Stimulated activated CD8-positive, alpha-beta memory T cell treated with anti-CD3 and anti-CD28 coated beads, Interleukin-2, amount 100 ng/mL, for 48 hours (primary cell): ENCODE measurements around the gene HSD3B2.

ENCODE experiments used
- DNase-seq, 2 donors: peaks; one replicate each; pipeline ENCODE4 v3.0.0-alpha.2; 2020; ENCODE audit warnings: low read depth in 2 of 2

Gene HSD3B2

DNA sequence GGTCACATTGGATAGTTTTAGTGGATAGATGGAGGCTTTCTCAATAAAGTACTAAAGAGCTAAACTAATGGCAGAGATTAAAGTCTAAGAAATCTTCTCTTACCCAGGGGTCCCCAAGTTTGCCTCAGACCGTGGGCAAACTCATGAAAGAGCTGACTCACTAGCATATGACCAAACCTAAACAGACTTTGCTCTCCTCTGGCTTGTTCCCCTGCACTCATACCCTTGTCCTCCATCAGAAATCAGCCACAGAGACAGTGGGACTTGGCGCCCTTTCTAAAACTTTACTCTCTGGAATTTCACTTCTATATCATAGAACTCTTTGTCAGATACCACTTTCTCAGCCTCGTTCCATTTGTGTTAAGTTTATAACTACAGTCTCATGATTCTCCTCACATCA is 17.0 kb upstream of the HSD3B2 start:
- DNase-seq = no peak

GRCh38 chr1:119404736-119405135 is 10.2 kb upstream of the HSD3B2 start:
- DNase-seq = no peak

DNA sequence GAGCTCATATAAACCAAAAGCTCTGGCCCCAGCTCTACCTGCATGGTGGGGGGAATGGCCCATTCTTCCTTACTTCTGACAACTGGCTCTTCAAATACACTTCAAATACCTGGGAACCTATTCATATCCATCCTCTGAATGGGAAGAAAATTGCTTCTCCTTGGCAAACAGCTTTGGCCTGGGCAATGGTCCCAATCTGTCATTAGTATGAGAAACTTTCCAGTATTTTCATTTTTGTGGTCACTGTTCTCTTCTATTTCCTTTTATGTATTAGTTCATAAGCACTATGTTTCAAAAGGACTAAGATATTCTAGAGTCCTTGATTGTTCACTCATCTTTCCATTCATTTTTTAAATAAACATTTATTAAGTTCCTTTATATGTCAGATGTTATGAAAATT is 5.2 kb upstream of the HSD3B2 start:
- DNase-seq = no peak

GRCh38 chr1:119410961-119411360 is 4.0 kb upstream of the HSD3B2 start:
- DNase-seq = no peak

GRCh38 chr1:119416006-119416640 is 1.2 kb downstream of the HSD3B2 start:
- DNase-seq = no peak

GRCh38 chr1:119419109-119419508 is 4.2 kb downstream of the HSD3B2 start:
- DNase-seq = no peak

GRCh38 chr1:119420638-119421037 is 5.7 kb downstream of the HSD3B2 start:
- no peak for DNase-seq

DNA sequence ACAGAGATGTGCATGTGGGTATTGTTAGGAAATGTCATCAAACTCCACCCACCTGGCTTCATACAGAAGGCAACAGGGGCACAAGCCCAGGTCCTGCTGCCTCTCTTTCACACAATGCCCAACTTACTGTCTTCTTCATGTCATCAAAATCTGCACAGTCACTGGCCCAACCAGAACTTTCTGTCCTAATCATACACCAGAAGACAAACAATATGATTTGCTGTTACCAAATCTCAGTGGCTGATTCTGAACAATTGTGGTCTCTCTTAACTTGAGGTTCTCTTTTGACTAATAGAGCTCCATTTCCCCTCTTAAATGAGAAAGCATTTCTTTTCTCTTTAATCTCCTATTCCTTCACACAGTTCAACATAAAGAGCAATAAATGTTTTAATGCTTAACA is 7.7 kb downstream of the HSD3B2 start:
- no peak for DNase-seq

DNA sequence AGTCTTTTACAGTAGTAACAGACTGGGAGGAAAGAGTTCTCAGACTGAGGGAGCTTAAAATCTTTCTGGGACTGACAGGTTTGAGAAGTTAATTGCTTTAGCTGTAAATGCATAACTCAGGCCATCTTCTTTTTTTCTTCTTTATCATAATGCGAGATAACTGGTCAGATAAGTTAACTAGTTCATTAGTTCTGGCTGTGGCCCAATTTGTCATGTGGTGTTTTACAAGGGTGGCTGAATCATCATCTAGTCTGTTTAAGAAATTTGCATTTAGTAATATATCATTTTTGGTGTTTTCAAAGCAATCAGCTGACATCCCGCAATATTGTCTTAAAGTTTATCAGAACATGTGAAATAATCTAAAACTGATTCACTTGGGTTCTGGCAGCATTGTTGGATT is 14.0 kb downstream of the HSD3B2 start:
- no peak for DNase-seq

DNA sequence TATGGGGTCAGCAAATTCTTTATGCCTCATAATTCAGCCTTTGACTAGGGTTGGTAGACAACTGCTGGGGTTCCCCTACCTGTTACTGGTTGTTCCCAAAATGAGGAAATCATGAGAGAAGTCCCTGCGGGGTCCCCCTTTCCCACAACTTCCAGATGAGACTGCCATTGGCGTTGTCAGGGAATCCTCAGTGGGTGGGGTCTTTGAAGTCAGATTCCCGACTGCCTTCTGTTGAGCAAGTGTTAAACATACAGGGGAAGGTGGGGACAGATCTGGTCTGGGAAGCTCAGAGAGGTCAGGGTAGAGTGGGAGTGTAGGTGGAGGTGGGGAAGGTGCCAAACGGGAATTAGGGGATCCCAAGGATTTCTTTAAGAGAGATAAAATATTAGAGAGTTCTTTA is 14.7 kb downstream of the HSD3B2 start:
- DNase-seq = no peak

DNA sequence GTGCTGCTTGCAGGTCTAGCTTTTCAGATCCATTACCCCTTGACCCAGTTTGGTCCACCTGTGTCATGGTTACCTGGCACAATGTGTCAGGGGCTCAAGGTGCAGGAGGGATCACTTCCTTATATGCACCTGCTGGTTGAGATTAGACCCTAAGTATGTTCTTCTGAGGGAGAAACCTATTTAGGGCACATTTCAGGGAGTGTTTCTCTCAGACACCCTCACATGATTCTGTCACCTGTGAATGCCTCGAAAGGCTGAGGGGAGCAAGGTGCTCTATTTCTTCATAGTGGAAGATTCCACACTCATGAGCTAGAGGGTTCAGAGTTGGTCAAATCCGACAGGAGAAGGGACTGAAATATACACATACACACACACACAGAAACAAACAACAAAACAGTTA is 15.5 kb downstream of the HSD3B2 start:
- DNase-seq = no peak

DNA sequence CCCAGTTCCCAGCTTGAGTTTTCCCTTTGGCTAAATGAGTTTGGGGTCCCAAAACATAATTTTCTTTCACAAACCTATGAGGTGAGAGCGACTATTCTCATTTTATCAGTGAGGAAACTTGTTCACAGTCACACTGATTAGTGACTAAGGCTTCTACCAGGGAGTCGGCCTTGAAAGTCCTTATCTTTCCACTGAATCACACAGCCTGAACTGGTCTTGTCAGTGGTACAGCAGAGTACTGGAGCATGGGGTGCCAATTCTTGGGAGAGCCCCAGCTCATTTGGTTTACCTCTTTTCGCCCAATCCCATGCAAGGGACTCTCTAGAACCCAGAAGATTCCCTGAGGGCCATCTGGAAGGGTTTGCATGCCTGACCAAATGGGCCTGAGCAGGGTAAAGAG is 16.9 kb downstream of the HSD3B2 start:
- DNase-seq = no peak

DNA sequence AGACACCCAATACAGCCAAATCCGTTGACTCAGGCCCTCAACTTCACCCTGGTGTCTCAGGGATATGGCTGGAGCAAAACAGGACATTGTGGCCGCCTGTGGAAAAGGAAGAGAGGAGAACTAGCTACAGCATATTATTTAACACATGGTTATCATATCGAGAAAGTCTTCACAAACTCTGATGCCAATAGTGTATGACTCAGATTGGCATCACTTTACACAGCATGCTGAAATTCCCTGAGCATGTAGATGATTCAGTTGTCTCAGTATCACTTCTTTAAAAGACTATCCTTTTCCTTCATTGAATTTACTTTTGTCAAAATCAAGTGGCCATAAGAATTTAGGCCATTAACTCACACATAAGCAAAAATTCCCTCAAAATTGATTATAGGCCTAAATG is 20.1 kb downstream of the HSD3B2 start:
- DNase-seq = no peak

- DNase-seq = no peak
Observed at GRCh38 chr1:119438761-119439160, 23.8 kb downstream of the HSD3B2 start.

DNA sequence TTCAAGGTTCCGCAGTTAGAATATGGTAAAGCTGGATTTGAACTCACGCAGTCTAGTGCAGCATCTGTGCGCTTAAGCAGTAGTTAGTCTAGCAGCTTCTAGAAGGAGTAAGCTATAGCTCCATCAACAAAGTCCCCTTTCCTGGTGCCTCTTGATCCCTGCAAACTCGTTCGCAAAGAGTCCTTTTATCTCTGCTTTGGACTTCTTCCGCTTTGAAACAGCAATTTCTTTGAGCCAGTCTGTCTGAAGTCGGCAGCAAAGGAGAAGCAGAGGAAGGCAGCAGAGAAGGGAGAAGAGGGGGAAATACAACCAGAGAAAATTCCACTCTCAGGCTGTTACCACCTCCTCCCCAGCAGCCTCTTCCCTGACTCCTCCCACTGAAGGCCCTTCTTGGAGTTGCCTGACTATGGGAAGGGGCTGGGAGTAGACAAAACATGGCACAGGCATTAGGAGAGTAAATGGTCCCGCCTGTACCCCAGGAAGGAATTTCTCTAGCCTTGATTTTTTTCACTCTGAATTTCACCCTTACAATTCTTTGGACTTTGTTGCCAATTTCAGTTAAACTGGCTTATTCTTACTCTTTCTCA is 25.9 kb downstream of the HSD3B2 start:
- DNase-seq = no peak

GRCh38 chr1:119442756-119443155 is 27.8 kb downstream of the HSD3B2 start:
- DNase-seq = no peak

DNA sequence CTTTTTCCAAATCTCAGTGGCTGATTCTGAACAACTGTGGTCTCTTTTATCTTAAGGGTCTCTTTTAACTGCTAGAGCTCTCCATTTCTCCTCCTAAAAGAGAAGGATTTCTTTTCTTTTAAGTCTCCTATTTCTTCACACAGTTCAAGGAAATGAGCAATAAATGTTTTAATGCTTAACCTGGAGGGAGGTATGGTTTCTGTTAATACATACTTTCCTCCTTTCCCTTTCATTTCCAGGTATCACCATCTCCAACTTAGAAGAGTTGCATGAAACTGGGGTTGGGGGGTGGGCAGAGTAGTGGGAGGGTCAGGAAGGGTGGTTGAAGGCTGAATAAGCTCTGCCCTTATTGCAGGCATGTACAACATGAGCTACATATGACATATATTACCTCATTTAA is 31.4 kb downstream of the HSD3B2 start:
- DNase-seq = no peak

DNA sequence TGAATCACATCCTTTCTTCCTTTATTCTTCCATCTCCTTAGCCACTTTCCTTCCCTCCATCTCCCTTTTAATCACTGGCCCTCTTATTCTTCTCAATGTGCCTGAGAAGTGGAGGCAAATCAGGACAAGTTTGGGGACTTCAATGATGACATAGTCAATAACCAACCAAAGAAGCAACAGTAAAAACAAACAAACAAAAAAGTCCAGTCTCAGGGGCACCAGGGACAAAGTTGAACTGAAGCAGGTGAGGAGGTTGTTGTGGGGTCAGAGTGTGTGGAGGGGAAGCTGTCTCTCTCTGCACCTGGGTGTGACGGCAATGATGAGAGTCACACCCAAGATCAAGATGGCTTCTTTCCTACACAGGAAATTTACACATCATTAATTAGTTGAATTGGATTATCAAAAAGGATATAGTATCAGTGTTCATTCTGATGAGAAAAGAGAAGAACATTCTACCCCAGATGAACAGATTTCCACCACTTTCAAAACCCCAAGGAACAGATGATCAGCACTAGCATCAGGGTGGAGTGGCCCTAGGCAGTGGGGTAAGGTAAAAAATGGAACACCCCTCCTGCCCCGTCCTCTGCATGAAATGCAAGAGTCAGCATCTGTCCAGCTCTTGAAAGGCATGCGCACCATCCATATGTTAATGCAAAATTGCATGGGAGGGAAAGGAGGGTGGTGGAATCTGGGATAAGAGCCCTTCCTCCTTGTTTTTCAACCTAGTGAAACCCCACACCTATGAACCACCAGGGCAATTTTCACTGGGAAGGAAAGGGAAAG is 32.6 kb downstream of the HSD3B2 start:
- no peak for DNase-seq

GRCh38 chr1:119448127-119448511 is 33.2 kb downstream of the HSD3B2 start:
- no peak for DNase-seq

DNA sequence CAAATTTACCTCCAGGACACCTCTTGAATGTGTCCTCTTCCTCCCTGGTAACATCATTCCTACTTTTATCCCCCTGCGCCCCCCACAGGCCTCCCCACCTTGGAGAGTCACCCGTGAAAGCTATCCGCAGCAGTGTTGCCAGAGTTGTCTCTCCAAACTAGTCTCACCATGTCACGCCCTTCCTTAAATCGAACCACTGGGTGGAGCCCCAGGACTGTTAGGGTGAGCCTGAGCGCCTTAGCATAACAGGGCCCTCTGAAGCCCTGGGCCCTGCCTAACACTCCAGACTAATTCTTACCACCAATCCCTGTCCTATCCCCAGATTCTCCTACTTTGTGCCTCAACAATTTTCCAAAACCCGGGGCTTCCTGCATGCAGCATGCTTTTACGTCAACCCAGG is 35.0 kb downstream of the HSD3B2 start:
- DNase-seq = no peak

GRCh38 chr1:119451158-119451557 is 36.2 kb downstream of the HSD3B2 start:
- DNase-seq = no peak

GRCh38 chr1:119452091-119452490 is 37.1 kb downstream of the HSD3B2 start:
- DNase-seq = no peak

DNA sequence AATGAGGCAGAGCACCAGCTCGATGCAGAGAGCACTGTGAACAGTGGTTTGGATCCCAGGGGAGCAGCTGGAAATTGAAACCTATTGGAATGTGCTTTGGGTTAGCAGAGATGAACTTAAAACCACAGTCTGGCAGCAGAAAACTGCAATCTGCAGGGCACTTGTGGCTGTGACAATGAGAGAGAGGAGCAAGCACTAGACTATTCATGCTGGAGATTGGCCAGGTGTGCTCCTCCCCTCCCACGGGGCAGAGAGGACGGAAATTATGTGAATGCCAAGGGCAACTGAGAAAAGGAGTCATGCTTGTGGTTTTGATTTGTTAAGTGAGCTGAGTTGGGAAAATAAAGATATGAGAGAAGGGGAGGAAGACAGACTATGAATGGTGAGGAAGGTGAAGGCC is 38.1 kb downstream of the HSD3B2 start:
- peak in 1 of 2 donors; percentile 6 for DNase-seq
